NCI-H128 (cell line): ENCODE data around the gene RNF125.

Source experiments
- DNase-seq: peaks from one replicate; lab custom pipeline; 2025; ENCODE audit not compliant: unreplicated experiment; lab: John Stamatoyannopoulos, UW

RNF125 gene

DNA sequence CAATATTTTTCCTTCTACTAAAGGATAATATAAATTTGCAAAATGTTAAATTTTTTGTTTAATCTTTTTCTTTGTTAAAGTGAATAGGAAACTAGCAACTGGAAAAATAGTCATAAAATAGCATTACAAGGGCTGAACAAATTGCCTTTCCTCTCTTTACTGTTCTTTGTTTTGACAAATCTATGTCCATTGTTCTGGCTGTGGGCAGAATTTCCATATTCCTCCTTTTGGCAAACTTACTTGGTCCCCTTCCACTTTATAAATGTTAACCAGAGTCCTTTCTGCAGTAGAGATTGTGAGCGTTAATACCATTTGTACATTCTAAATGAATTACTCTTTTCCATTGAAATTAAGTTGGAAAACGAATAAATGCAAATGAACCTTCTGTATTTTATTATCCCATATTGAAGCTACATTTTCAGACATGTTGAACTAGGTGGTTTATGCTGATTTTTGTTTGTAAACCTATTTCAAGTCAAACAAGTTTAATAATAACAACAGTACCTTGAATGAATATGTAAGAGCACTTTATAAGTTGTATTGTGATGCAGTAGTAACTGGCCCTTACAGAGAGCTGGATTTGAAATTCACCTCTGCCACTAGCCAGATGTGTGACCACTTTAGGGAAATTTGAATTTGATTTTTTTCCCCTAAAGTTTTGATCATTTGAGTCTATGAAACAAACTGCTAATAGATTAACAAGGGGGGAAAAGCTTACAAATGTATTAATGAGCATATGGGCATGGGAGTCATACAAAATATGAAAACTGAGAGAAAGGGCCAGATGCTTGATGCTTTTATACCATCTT, 3.3 kb downstream of the RNF125 start:
- DNase-seq = no peak

DNA sequence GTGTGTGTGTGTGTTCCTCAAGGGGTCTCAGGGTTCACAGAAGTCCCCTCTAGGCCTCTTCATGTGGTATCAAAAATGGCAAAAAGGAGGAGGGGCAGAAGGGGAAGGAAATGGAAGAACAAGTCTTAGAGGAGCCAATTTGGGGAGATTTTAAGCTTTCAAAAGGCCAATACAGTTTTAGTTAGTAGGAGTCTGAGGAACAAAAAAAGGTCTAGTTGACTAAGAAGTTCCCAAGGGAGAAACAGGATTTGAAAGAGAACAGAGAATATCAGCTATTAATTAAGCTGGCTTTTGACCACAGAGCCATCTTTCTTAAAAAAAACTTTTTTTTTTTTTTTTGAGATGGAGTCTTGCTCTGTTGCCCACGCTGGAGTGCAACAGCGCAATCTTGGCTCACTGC, 7.1 kb downstream of the RNF125 start:
- no peak for DNase-seq

DNA sequence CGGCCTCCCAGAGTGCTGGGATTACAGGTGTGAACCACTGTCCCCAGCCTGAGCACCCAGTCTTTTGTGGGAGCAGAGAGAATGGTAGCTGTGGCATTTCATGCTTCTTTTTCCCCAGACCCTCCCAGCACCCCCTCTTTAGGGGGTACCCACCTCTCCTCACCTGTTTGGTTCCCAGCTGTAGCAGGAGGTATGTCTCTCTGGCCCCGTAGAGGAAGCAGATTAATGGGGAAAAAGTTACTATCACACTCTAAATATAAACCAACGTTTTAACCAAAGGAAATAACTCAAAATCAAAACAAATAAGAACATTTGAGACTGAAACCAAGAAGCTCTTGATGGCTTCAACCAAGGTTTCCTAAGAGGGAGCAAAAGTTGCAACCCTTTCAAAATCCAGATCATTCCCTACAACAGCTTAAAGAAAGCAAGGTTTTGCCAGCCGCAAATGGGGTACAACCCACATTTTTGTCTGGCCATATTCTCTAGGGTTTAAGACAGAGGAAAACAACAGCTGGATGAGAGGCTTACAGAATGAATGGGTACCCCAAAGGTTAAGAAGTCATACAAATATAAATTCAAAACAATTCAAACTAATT, 8.0 kb downstream of the RNF125 start:
- no peak for DNase-seq

DNA sequence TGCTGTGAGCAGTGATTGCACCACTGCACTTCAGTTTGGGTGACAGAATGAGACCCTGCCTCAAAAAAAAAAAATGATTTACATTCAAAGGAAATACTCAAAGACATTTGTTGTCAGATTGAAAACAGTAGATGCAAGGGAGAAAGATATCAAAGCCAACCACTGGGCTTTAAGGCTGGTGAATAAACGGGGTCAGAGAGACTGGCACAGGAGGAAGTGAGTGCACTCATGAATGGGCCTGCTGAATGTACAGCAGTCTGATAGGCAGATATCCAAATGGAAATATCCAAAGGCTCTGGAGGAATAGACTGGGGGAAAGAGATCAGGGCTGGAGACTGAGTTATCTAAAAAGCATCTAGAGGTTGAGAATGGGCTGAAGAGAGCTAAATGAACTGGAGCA, 10.9 kb downstream of the RNF125 start:
- DNase-seq = no peak

DNA sequence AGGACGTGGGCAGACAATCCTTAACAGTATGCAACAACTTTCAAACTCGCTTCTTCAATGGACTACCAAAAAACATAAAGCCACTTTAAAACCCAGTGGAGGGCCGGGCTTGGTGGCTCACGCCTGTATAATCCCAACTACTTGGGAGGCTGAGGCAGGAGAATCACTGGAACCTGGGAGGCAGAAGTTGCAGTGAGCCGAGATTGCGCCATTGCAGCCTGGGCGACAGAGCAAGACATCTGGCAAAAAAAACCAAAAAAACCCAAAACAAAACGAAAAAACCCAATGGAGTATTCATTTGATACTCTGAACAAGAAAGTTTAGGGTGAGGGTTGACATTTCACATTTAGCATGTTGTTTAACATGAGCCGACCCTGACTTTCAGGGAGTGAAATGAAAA, 14.0 kb downstream of the RNF125 start:
- no peak for DNase-seq

DNA sequence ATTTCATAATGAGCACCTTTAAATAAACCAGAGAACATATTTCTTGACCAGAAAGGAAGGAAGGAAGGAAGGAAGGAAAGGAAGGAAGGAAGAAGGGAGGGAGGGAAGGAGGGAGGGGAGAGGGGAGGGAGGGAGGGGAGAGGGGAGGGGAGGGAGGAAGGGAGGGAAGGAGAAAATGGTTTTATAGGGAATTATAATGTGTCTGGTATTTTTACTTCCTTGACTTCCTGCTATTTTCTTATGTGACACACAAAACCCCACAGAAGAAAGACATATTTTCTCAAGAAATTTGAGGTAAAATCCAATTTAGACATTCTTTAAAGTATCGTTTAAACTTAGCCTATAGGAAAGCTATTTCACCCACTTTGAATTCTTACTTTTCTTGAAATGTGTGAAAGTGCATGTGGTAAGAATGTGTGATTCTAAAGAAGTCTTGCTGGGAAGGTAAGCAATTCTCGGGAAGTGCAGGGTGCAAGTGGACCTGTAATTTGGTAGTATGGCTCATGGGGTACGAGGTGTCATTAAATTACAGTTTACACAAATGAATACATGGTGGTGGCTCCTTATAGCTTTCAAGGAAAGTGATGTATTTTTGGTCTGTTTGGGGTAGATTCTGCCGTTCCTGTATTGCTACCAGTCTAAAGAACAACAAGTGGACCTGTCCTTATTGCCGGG, 18.0 kb downstream of the RNF125 start:
- DNase-seq = no peak

DNA sequence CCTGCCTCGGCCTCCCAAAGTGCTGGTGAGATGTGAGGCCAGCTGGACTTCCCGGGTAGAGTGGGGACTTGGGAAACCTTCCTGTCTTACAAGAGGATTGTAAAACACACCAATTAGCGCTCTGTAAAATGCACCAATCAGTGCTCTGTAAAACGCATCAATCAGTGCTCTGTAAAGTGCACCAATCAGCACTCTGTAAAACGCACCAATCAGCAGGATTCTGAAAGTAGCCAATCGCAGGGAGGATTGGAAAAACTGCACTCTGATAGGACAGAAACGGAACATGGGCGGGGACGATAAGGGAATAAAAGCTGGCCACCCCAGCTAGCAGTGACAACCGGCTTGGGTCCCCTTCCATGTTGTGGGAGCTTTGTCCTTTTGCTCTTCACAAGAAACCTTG, 19.0 kb downstream of the RNF125 start:
- no peak for DNase-seq

DNA sequence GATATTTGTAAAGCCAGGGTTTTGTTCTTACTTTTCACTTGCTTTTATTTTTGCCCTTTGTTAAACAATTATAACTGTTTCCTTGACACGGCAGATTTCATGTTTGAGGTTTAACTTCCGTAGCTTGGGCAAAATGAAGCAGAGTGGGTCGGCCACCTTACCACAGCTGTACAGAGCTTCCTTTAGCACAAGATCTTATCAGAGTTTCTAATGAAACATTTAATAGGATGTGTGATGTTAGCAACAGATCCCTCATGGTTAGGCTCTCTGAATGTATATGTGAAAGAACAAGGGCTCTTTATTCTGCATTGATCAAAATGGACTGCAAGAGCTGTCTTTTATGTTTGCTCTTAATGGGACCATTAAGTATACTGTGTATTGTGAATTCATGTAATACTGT, 22.3 kb downstream of the RNF125 start:
- DNase-seq = no peak

DNA sequence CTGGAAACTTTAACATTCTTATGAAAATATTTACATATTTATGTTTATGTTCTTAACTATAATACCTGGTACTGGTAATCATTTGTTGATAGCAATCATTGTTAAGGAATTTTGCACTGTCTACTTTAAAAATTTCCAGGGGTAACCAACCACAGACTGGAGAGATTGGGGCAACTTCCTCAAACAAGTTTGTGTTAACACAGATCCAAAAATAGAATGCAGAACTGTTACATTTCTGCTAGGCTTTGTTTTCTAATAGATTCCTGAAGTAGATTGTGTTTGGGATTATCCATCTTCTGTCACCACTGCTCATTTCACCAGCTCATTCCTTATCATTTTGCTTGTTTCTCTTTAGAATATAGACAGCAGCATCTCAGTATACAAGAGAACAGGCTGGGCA, 23.7 kb downstream of the RNF125 start:
- no peak for DNase-seq

DNA sequence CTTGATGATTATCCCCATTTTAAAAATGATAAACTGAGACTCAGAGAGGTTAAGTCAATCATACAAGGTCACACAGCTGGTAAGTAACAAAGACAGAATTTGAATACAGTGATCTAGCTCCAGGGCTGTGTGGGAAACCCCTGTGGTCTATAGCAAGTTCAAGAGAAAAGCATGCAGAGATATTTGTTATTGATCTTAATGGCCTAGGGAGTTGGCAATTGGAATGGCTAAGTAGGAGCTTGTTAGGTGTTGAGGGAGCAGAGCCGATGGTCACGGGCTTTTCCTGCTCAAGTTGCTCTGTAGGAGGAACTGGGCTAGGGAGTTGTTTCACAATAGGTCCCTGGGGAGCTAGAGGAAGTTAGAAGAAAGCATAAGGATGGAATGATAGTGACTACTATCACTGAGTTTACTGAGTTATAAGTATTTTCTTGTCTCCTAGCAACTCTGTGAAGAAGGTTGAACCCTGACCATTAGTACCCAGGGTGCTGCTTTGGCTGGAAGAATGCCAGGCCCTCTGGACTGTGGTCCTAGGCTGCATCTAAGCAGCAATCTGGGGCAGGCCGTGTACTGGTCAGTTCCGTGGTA, 30.0 kb downstream of the RNF125 start:
- DNase-seq = no peak

DNA sequence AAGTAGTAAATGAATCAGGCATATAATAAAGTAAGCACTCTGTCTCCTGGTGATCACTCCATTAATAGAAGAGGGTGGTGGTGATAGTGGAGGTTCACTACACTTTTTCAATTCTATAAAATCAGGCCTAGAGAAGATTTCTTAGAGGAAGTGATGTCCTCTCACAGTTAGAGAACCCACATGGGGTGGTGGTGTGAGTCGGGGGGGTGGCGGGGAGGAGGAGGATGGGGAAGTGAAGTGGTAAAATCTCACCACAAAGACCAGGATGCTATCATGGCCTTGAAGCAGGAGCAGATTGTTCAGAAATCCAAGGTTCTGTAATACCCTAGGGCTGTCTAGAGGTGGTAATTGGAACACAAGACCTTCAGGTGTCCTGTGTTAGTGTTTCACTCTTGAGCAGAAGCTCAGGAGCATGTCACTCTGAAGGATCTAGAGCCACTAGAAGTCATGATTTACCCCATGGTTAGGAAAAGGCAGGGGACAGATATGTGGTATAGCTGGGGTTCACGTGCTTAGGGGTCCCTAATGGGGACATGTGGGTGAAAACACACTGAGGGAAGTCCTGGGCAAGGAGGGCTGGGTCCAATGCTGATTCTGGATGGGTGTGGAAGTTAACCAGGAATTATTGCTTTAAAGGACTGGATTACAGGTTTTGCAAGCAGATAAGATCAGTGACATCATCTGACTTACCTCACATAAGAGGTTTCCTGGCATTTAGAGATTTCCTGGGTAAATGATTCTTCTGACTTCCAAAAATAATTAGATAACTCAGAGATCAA, 31.0 kb downstream of the RNF125 start:
- no peak for DNase-seq

DNA sequence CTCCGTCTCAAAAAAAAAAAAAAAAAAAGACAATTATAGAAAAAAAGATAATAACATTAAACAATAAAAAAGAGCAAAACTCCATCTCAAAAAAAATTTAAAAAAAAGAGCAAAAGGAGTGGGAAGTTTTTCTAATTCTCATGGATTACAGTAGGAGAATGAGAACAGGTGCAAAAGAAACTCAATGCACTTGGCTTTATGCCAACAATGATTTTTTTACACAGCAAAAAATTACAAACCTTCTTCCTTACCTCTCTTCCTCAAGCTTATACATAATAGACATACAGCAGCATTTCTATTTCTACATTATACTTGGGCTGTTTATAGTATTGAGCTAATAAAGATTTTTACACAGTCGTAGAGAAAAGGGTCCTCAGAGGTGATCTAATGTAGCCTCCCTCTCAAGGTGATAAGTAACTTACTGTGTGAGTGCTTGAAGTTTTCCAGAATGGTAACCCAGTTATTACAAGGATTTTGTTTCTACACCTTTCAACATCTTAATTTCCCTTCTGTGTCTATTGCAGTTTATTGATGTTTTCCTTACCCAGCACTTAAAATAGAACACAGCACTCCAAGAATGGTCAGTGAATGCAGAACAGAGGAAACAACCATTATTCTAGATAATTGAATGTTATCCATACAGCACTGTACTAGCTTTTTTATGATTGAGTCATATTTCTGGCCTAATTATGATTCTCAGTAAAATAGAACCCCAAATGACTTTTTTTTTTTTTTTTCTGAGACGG, 38.2 kb downstream of the RNF125 start:
- DNase-seq = no peak

DNA sequence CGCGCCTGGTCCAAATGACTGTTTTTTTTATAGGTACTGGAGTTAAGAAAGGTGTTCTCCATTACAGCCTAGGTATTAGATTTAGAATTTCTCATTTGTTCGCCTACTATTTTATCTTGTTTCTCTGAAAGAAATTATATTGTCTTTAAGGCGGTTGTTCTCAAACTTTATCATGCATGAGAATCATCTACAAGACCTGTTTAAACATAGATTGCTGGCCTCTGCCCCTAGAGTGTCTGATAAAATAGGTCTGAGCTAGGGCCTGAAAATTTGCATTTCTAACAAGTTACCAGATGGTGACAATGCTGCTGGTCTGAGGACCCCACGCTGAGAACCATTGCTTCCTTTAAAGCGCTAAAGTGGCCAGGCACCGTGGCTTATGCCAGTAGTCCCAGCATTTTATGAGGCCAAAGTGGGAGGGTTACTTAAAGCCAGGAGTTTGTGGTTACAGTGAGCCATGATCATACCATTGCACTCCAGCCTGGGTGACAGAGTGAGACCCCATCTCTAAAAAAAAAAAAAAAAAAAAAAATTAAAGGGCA, 39.1 kb downstream of the RNF125 start:
- DNase-seq = no peak

DNA sequence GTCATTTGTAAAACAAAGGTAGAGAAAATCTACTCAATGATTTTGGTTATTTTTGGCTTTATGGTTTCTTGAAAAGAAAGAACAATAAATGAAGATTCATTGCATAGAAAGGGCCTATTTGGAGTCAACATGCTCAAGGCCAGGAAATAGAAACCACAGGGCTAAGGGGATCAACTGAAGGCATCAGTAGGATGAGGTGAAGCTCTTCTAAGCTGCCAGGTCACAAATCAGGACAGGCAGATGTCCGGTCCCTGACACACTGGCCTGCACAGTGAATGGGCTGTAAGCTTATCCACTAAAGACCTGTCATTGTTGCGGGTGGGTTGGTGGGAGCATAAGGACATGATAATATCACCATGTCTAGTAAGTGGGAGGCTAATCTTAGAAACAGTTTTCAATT, 41.4 kb downstream of the RNF125 start:
- DNase-seq = no peak

DNA sequence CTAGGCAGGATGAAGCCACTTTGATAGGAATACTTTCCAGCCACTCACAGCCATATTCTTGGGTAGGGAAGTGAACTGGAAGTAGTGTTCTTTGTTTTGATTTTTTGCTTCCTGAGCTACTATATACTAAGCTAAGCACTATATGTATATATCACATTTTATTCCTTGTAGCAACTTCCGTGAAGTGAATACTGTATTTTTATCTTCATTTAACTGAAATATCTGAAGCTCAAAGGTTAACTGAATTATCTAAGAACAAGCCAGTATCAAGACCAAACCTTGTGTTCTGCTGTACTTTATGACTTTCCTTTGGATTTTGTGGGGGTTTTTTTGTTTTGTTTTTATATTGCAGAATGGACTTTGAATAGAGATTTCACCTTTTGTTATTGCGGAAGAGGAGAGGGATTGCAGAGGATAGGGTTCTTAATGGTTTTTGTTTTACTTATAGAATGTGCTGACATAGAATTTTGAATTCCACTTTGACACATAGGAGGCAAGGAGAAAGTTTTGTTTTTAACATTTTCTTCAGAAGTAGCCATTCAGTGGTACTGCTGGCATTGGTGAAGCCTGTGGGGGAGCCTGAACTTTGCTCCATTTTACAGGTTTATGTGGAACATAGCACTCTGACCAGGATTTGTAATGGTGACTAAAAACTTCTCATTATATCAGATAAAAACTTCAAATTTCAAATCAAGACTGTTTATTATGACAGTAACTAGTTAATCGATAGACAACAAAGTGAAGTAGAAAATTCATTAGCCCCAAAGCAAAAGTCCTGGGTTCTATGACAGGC, 48.9 kb downstream of the RNF125 start:
- DNase-seq = no peak

DNA sequence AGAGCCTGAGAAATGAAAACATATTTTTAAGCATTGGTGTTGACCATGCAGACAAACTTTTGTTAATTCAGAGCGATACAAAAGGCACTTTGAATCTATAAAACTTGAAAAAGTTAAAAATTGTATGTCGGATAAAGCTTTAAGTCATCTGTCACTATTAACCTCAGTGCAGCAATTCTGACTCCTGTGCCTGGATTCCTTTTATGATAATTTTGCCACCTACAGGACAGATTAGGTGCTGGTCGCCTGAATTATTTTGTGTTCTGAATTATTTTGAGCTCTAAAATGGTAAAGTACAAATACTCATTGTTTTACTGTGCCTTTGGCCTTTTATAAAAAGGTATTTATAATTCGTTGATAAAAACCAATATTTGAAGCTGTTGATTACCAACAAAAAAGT, 53.7 kb downstream of the RNF125 start:
- no peak for DNase-seq

DNA sequence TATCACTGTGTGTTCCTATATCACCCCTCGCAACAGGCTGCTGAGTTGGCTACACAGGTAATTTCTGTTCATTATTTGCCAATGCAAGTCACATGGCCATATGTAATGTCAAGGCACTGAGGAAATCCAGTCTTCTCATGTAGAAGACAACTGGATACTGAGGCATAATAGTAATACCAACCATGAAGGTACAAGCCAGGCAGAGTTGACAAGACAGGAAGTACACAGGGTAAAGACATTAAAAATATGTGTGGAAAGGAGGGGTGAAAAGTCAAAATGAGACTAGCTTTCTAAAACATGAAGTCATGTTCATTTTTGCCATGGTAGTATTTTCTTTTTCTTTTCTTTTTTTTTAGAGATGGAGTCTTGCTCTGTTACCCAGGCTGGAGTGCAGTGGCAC, 55.6 kb downstream of the RNF125 start:
- DNase-seq = no peak

DNA sequence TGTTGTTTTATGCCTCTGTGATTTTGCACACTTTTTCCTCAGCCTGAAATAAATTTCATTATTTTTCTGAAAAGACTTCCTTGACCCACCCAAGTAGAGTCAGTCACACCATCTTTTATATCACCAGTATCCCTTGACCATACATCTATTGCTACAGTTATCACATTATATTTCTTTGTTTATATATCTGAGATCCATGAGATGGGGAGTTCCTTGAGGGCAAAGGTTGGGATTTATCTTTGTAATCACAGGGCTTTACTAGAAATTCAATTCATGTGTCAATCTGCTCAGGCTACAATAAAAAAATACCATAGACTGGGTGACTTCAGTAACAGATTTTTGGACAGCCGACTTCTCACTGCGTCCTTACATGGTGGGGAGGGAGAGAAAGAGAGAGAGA, 60.2 kb downstream of the RNF125 start:
- no peak for DNase-seq

DNA sequence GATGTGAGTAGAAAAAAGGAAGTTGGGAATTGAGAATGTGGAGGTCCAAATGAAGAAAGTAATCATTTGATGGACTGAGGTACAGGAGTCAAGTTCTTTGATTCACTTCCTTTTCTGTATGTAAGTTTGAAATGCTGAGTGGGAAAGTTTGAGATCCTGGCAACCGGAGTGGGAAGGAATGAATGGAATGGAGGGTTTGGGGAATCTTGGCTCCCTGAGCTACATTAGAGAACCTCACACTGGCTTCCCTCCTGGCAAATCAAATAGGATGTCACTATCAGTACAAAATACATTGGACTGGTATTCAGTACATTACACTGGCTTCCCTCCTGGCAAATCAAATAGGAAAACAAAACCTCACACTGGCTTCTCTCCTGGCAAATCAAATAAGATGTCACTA, 63.3 kb downstream of the RNF125 start:
- DNase-seq = no peak

DNA sequence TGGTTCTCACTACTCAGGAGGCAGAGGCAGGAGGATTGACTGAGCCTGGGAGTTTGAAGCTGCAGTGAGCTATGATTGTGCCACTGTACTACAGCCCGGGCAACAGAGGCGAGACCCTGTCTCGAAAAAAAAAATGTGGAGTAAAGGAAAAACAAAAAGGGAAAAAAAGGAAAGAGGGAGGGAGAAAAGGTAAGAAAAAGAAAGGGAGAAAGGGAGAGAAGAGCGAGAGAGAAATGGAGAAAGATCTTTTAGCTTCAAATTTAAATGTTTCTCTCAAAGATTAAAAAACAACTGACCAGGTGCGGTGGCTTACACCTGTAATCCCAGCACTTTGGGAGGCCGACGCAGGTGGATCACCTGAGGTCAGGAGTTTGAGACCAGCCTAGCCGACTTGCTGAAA, 65.2 kb downstream of the RNF125 start:
- no peak for DNase-seq
